Activated CD8-positive, alpha-beta memory T cell treated with anti-CD3 and anti-CD28 coated beads, Interleukin-2, amount 50 U/mL, for 24 hours (primary cell): Measurements from ENCODE around the gene PHF11.
"Not testable (repeated sequence)": the region's sequence is repeated elsewhere in the genome, so short reads cannot be mapped to it uniquely, and the experiment has no call there.

Source experiments
- DNase-seq: peaks from one replicate; pipeline ENCODE4 v3.0.0-alpha.2; 2020; ENCODE audit errors: extremely low read depth

PHF11 gene

GRCh38 chr13:49546561-49546960 is 50.8 kb downstream of the PHF11 start:
- no peak for DNase-seq

DNA sequence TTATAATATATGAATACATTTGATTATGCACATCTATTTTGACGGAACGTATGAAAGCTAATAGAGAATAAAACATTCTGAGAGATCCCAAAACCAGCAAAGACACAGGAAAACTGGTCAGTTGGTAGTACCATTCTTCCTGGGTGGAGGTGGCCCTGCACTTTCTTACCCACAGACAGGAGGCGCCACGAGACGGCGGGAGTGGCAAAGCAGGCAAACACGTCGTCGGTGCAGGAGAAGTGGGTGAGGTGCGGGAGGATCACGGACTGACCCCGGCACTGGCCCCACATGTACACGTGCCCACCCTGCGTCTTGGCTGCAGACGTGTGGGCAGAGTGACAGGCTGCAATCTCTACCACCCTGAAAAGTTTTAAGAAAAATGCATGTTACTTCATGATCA is 53.5 kb downstream of the PHF11 start:
- DNase-seq: no peak

GRCh38 chr13:49550942-49551644 is 55.3 kb downstream of the PHF11 start:
- no peak for DNase-seq

GRCh38 chr13:49553888-49554287 is 58.1 kb downstream of the PHF11 start:
- DNase-seq: no peak

DNA sequence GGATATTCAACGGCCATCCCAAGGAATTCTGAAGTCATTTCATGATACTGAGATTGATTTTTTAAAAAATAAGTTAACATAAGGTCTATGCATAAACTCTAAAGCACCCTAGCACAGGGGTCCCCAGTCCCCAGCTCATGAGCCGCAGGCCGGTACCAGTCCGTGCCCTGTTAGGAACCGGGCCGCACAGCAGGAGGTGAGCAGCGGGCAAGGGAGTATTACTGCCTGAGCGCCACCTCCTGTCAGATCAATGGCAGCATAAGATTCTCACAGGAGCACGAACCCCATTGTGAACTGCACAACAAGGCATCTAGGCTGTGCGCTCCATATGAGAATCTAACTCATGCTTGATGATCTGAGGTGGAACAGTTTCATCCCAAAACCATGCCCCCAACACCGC is 58.6 kb downstream of the PHF11 start:
- DNase-seq: no peak

GRCh38 chr13:49559006-49559405 is 63.3 kb downstream of the PHF11 start:
- no peak for DNase-seq

GRCh38 chr13:49560270-49561061 is 64.7 kb downstream of the PHF11 start:
- DNase-seq: no peak

DNA sequence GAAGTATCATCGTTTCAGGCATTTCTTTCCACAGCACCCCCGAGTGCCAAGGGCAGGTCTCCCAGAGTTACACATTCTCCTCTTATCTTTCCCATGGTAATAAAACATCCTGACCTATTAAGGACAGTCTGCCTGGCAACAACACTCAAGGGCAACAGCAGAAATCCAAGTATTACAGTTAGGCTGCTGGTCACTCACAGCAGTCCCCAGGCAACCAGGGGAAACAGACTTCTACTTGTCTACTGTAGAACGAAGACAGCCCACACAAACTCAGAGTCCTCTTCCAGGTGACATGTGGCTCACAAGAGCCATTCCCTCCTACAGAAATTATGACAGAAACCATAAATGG is 65.3 kb downstream of the PHF11 start:
- DNase-seq: no peak

- no peak for DNase-seq
These were observed 67.8 kb downstream of the PHF11 start for GRCh38 chr13:49563516-49563915.

- not testable (repeated sequence) for DNase-seq
These were observed 69.7 kb downstream of the PHF11 start for GRCh38 chr13:49565461-49565860.

- DNase-seq: no peak
These were observed 70.7 kb downstream of the PHF11 start for GRCh38 chr13:49566461-49566860.

DNA sequence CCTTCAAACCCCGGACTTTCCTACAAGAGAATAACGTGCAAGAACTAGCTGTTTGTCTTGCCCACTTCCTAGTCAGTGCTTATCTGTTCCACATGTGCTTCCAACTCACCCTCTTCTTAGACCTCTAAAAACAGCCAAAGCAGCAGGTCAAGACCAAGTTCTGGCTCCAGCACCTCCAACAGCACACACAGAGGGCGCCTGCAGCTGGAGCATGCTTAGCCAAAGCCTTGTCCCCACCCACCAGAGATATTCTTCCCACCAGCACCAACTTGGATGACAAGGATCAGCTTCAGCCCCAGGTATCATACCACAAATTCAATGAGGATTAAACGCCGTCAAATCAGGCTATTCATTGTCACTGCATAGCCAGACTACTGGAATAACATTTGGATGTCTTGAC is 71.7 kb downstream of the PHF11 start:
- DNase-seq: no peak

DNA sequence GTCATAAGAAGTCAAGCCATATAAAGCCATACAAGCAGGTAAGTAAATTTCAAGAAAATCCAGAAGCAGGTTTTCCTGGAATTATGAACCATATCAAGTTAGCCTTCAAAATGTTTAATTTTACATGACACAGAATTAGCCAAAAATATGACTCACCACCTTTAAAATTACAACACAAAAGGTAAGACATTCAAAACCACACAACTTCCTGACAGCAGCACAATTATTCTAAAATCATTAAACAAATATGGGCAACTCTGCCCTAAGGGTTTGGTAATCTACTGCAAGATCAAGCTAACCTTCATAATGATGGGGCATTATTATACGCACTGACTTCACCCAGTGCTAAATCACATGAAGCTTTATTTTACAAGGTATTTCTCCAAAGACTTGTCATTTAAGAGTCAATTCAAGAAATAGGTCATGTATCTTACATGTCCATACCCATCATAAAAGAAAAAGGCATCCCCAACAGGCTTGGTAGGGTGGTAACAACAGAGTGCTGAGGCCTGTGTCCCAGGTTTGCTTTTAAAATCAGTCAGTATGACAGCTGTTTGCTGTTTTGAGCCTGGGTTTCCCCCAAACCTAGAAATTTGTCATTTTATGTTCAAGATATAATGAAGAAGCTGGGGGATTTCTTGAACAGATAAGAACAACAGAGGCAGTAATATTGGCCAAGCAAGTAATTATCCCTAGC is 74.4 kb downstream of the PHF11 start:
- DNase-seq: no peak

- DNase-seq: no peak
These were observed 75.8 kb downstream of the PHF11 start for GRCh38 chr13:49571299-49572240.
